Uterus (tissue), 4 donors: ENCODE measurements around the gene MDM4. TPM values are rescaled to one million over a fixed set of nuclear protein-coding genes. Genes with fewer than 3 reads are reported as not detected.

Experiments used
- DNase-seq, 2 donors: peaks; one replicate each; pipeline ENCODE4 v3.0.0-alpha.2; 2019 to 2020
- H3K27ac ChIP-seq, 2 donors: fragments of 200-600 bp; sonication (generic); 1 replicate in 1 of 2; 2 replicates in 1 of 2; pipeline ENCODE4 v1.5.1; 2016 to 2018
- H3K27me3 ChIP-seq, 2 donors: fragments of 200-600 bp; sonication (generic); one replicate each; pipeline ENCODE4 v1.5.1; 2018 to 2019; ENCODE audit warnings: control low read depth in 1 of 2
- H3K36me3 ChIP-seq, 2 donors: fragments of 200-600 bp; sonication (generic); one replicate each; pipeline ENCODE4 v1.5.1; 2019; ENCODE audit warnings: control low read depth in 1 of 2
- H3K4me1 ChIP-seq, 2 donors: fragments of 200-600 bp; sonication (generic); one replicate each; pipeline ENCODE4 v1.5.1; 2018 to 2019; ENCODE audit warnings: control low read depth in 1 of 2
- H3K4me3 ChIP-seq, 2 donors: fragments of 200-600 bp; sonication (generic); 1 replicate in 1 of 2; 2 replicates in 1 of 2; pipeline ENCODE4 v1.5.1; 2018 to 2019; ENCODE audit warnings: mild to moderate bottlenecking in 1 of 2
- H3K9me3 ChIP-seq, 2 donors: fragments of 200-600 bp; sonication (generic); one replicate each; pipeline ENCODE4 v1.5.1; 2019; ENCODE audit warnings: control low read depth in 1 of 2
- CTCF ChIP-seq, 4 experiments: fragments of 200-600 bp in 2 of 4; fragments of 450-650 bp in 2 of 4; sonication (generic) in 2 of 4; IDR thresholded peaks; one replicate each; pipeline ENCODE4 v1.5.1; 2016 to 2019; ENCODE audit warnings: antibody characterized with exemption in 4 of 4, mild to moderate bottlenecking in 2 of 4, moderate library complexity in 1 of 4
- POLR2A ChIP-seq, 2 donors: fragments of 450-650 bp; IDR thresholded peaks; one replicate each; pipeline ENCODE4 v1.6.1; 2016; ENCODE audit warnings: antibody characterized with exemption in 2 of 2, mild to moderate bottlenecking in 1 of 2, moderate library complexity in 1 of 2
- intact Hi-C: fragments of 100-400 bp; cut with DNase I; formaldehyde crosslinking; loops from one replicate; pipeline ENCODE4 v1.15.1; 2023; ENCODE audit warnings: low total_unique reads
- total RNA-seq, 4 donors: library from RNA; depleted of rRNA in 3 of 4; stranded (reverse); fragments of >200 nt in 3 of 4; gene quantifications; one replicate each; pipeline versions ENCODE4 v1.1.0 to v1.2.4, GENCODE V29; 2014 to 2023
- donor health status: DM: yes; HTN: yes; CAD: no.

Gene MDM4
- total RNA-seq = 100 to 1,000 TPM in 3 of 4 donors, 10 to 100 TPM in 1; 31.0 to 141 (median 134) TPM

DNA sequence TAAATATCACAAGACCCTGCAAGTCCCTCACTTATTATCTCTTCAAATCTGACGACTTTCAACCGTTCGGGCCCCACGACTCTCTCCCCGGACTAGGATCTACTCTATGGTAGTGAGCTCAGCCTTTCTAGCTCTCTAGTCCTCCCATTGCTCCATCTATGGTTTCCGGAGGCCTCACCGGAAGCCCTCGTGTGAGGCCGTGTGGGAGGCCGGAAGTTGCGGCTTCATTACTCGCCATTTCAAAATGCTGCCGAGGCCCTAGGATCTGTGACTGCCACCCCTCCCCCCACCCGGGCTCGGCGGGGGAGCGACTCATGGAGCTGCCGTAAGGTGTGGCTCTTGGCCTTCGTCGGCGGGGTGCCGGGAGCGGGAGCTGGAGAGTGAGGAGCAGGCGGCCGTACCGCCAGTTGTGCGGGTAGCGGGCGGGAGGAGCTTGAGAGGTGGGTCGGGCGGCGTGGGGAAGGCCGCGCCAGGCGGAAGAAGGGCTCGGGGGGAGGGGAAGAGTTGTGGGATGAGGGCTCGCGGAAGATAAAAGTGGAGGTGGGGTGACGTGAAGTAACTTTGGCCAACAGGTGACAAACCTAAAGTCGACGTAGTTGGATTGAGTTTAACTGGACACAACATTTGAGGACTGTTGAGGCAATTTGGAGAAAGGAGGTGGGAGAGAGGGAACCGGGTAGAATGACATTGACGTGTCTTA, at the start of gene MDM4:
MDM4 (plus strand) TSS at position 227 of the 700 bp plus-strand sequence. CDS start 9,113 bp downstream, outside the sequence.
- H3K36me3 ChIP-seq = no peaks in the 10 kb centered on the region
- H3K27me3 ChIP-seq = no peaks in the 10 kb centered on the region
- peak in 1 of 4 experiments; percentile 10 for TF ChIP-seq CTCF (IDR thresholded peaks at IDR 0.05)
- peak; percentile 38 to 67 for TF ChIP-seq POLR2A (IDR thresholded peaks at IDR 0.05)
- H3K9me3 ChIP-seq = no peaks in the 10 kb centered on the region
- peak within 1 kb of the TSS; percentile 81 to 88 for H3K4me3 ChIP-seq
- H3K27ac ChIP-seq = peak within 1 kb of the TSS; percentile 91
- DNase-seq = peak; percentile 89 to 91
- intact Hi-C loops = no loop called here
- H3K4me1 ChIP-seq = no peaks in the 10 kb centered on the region

DNA sequence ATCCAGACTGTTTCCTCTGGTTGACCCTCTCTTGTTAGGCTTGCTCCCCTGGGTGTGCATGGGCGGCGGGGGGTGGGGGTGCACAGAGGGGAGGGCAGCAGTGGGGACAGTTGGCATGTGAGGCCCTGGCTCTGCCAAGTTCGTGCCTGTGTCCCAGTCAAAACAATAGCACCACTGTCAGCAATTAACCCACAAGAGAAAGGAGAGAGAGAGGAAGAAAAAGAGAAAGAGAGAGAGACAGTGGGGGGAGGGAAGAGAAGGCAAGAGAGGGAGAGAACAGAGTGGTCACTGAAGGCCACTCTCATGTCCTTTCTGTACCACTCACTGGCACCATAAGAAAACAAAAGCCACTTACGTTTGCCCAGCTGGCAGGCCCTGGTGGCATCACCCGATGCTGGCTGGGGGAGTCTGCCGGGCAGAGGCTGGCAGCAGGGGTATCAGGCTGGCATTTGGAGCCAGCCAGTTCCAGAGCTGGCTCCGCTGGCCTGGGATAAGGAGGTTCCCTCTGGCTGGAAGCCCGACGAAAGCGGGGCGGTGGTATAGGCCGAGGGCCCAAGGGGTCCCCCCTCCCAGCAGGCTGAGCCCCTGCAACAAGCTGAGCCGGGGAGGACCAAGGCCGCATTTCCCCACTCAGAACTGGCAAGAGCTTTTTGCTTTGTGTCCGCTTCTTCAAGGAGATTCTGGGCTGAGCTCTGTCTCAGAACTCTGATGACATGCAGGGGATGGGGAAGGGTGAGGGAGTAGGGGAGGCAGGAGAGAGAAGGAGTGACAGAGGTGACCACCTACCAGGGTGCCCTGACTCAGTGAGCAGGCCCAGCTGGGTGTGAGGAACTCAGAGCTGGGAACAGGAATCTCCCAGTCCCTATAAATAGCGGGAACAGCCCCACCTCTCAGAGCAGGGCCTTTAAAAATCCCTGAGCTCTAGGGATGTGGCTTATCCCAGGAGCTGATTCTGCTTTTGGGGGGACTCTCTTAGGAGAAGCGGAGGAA, 49.5 kb upstream of the MDM4 start:
- intact Hi-C loops = no loop called here
- Histone ChIP-seq H3K4me1 (peaks cover 0 to 13% of the 10 kb centered on the region in 2 donors), H3K4me3 (no peak overlapping the region)

DNA sequence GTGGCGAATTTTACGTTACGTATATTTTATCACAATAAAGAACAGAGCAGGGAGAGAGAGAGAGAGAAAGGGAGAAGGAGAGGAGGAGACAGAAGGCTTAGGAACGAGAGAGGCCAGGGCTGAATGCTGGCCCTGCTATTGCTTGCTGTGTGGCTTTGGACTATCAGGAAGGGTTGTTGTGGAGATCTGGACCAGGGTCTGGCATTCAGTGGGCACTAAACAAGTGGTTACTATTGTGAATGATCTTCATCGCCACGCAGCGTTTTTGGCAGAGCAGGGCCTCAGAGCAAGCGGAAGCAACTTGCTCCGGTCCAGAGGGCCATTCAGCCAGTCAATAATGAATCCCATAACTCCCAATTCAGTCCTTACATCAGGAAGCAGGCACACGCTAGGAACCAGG, 48.0 kb upstream of the MDM4 start:
- H3K4me1 ChIP-seq = peaks cover 0 to 10% of the 10 kb centered on the region in 2 donors
- TF ChIP-seq POLR2A (IDR thresholded peaks at IDR 0.05) (no peak), CTCF (IDR thresholded peaks at IDR 0.05) (no peak)
- H3K27me3 ChIP-seq = no peaks in the 10 kb centered on the region
- DNase-seq = no peak
- intact Hi-C loops = no loop called here
- no peak overlapping the region for H3K4me3 ChIP-seq
- no peak overlapping the region for H3K27ac ChIP-seq
- H3K9me3 ChIP-seq = no peaks in the 10 kb centered on the region
- H3K36me3 ChIP-seq = no peaks in the 10 kb centered on the region

More for the DNA sequence above, 49.5 kb upstream of the MDM4 start:
- no peaks in the 10 kb centered on the region for H3K36me3 ChIP-seq
- H3K27ac ChIP-seq = peak overlapping the region; percentile 22 to 77
- no peaks in the 10 kb centered on the region for H3K9me3 ChIP-seq
- no peak for TF ChIP-seq POLR2A (IDR thresholded peaks at IDR 0.05)
- TF ChIP-seq CTCF (IDR thresholded peaks at IDR 0.05) = no peak
- DNase-seq = no peak
- H3K27me3 ChIP-seq = no peaks in the 10 kb centered on the region

- Histone ChIP-seq H3K27me3 (no peaks in the 10 kb centered on the region), H3K9me3 (no peaks in the 10 kb centered on the region), H3K4me3 (no peak overlapping the region), H3K4me1 (peaks cover 0 to 10% of the 10 kb centered on the region in 2 donors), H3K36me3 (no peaks in the 10 kb centered on the region), H3K27ac (no peak overlapping the region)
- TF ChIP-seq POLR2A (IDR thresholded peaks at IDR 0.05) (no peak), CTCF (IDR thresholded peaks at IDR 0.05) (no peak)
- intact Hi-C loops = no loop called here
- no peak for DNase-seq
Measured at GRCh38 chr1:204468766-204469302, 47.4 kb upstream of the MDM4 start.
